ENCODE measurements around the gene ZCCHC4.

ZCCHC4 gene

DNA sequence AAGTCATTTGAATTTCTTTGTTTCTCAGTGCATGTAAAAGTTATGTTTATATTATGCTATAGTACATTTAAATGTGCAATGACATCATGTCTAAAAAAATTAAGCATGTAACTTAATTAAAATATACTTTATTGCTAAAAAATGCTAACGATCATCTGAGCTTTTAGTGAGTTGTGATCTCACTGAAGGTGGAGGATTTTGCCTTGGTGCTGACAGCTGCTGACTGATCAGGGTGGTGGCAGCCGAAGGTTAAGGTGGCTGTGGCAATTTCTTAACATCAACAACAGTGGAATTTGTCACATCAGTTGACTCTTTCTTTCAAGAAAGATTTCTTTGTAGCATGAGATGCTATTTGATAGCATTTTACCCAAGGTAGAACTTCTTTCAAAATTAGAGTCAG lies 71.1 kb downstream of the ZCCHC4 start:
- no peak for DNase-seq

DNA sequence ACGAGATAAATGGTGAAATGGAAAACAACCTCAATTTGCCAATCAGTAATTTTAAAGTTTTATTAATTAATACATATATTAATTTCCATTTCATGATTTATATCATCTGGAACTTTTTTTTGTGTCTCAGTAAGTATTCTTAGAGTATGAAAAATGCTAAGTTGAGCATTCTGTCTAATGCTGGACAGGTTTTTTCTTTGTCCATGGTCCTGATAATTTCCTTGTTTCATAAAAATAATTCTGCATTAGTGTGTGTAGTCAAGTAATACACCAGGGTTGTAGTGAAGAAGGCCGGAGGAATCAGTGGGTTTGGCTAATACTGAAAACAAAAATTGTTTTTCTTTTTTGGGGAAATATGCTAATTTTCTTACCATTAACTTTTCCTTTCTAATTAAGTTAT lies 74.4 kb downstream of the ZCCHC4 start:
- DNase-seq: no peak

DNA sequence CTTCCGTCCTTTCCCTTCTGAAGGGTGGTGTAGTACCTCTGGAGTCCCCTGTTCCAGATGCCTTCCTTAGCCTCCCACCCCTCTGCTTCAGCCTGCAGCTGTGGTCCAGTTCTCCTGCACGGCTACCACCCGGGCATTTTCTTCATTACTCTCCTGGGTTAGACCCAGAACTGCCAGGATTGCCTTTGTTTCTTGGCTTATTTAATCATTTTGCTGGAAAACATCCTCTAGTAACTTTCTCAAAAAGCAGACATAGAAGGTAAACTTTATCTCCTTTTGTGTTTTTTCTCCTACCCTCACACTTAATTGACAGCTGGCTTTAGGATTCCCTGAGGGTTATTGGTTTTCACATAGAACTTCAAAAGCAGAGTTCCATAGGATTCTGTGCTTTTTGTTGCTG lies 84.7 kb downstream of the ZCCHC4 start:
- DNase-seq: no peak

DNA sequence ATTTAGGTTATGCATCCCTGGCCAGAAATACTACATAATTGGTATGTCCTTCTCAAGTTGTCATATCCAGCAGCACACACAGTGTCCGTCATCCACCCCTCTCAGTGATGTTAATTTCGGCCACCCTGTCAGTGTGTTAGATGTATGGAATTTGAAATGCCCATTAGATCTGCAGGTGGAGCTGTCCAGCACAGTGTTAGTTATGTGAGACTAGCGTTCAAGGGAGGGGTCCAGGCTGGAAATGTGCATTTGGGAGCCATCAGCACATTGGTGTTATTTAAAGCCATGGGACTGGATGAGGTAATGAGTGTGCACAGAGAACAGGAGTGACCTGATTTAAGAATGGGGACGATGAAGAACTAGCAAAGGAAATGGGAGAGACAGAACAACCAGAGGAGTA lies 86.9 kb downstream of the ZCCHC4 start:
- DNase-seq: no peak

DNA sequence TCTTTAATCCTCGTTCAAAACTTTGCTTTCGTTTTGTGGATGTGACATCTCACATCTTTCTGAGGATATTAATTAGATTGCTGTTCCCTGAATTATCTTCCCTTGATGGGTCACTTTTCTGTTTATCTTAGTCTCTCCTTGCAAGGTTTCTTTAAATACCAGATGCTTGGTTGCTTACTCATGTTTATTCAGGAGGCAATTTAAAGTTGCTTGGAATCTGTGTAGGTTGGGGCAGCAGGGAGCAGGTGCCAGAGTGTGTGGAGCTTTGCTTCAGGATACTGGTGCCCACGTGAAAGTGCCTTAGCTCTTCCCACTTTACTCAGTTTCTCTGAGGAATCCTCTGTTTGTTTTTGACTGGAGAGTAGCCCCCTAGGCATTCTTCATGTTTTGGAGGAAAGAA lies 88.5 kb downstream of the ZCCHC4 start:
- DNase-seq: no peak

DNA sequence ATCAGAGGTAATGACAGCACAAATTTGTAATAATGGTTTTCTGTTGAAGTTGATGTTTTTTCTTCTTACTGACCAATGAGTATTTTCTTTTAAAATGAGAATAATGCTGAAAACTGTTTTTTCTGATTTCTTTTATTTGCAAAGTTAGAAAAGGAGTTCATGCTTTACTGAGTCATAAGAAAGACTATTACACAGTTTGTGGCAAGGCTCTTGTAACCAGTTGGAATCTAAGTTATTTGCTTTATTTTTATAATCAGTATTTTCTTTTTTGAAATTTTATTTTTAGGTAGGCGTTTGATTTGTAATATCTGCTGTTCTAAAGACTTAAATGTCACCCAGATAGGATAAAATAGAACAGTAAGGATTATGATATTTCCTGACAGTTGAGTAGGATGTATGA lies 89.9 kb downstream of the ZCCHC4 start:
- DNase-seq: no peak

DNA sequence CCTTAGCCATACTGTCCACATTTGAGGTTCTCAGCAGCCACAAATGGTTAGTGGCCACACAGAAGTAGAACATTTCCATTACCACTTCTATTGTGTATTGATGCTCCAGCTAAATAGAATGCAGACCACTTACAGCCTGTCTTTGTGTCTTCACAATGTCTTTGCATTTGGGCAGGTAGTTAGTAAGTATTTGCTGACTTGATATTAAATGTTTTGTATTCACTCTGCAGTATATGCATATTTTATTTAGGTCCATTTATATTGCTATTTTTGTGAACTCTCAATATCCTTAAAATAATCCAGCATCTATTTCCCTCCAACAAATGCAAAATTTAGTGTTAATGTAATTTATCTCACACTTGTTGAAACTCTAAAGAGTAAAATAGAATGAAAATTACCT lies 91.1 kb downstream of the ZCCHC4 start:
- DNase-seq: no peak

DNA sequence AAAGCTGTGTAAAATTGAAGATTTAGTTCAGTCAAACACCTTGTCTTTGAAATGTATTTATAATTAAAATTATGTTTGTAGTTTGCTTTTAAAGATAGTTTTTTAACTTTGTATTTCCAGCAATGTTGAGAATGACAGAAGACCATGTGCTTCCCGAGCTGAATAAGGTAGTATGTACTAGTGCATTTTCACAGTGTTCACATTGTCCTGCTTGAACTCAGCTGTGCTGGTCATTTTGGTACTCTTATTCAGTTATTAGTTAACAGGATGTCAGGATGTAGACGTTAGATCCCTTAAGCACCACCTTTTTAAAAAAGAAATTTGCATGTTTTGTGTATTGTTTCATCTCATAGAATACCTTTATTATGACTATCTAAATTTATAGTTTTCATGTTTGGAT lies 92.9 kb downstream of the ZCCHC4 start:
- DNase-seq: no peak

DNA sequence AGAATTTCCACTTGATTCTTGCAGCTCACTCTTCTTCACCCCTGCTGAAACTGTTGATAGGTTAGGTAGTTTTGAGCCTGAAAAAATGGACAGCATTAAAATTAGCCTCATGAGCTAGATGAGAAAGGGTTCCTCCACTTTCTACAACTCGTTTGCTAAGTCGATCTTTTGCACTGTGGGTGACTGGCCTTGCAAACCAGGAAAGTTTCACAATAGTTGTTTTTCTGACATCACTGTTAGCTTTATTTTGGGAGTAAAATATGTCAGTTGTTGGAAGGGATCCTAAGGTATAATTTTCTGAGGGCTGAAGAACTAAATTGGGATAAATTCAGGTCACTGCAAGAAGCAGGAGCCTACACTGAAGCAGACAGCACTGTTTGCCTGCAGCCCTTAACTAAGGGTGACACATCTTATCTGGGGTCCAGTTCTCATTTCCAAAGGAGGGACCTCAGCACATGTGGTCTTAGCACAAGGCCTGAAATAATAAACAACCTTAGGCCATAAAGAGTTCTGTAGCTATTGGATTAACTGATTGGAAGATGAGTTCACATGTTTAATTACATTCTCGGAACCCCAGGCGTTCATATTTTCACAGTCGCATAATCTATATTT lies 93.6 kb downstream of the ZCCHC4 start:
- DNase-seq: no peak

DNA sequence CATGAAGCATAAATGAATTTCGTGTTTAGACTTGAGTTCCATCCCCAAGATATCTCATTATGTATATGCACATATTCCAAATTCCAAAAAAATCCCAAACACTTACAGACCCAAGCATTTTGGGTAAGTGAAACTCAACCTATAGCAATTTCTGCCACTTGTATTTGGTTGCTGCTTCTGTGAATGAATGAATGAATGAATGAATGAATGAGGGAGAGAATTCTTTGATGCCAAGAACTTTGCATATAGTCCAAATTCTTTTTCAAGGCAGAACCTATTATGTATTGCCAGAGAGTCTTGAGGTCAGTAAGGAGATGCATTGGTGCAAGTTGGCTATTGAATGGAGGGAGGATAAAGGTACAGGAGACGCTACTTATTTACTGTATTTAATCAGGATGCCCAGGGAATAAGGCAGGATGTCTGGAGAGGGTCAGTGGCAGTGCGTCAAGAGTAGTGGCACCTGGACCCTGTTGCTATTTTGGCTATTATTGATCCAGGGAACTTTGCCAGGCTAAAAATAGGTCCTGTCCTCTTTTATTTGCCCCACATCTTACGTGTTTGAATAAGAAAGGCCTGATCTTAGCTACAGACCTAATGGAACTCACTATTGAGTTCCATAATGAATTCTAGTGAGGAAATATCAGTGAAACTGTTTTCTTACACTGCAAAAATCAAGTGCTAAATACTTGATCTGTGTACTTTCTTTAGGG lies 98.4 kb downstream of the ZCCHC4 start:
- DNase-seq: no peak

DNA sequence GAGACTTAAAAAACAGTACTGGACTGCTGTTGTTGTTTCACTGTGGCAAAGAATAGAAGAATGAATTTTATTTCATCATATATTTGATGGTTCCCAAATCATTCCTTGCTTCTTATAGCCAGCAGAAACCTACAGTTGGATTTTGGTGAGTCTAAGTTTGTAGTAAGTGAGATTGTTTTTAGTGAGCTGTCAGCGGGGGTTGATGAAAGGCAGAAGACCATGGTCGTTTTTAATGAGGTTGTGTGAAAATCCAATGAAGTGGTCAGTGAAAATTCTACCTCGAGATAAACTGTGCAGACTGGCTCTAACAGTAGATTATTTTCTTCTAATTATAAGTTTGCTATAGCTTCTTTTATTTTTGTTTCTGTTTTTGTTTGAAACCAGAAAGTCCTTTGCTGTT lies 100.7 kb downstream of the ZCCHC4 start:
- no peak for DNase-seq

DNA sequence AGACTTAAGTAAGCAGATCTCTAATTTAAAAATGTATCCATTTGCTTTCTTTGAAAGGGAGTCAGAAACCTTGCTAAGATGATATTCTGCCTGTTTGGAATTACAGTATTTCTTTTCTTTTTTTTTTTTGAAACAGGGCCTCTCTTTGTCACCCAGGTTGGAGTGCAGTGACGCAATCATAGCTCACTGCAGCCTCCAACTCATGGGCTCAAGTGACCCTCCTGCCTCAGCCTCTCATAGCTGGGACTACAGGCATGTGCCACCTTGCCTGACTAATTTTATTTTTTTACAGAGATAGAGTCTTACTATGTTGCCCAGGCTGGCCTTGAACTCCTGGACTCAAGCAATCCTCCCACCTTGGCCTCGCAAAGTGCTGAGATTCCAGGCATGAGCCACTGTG lies 104.4 kb downstream of the ZCCHC4 start:
- no peak for DNase-seq
